ENCODE results near the gene NHERF1. TPM values are rescaled to one million over a fixed set of nuclear protein-coding genes. Genes with fewer than 3 reads are reported as not detected.

Gene NHERF1
- polyA plus RNA-seq, 1 donor (not counting 4 experiments of a cell fraction or from before 2014, with no cell fraction given), result 45.6 TPM

- Histone ChIP-seq H3K4me2 (ENCODE audit: control insufficient read depth, extremely low read depth, insufficient read depth, low read depth, low read length) (peak overlapping the region; percentile 95), H2AFZ (ENCODE audit: control insufficient read depth, low read length) (no peak overlapping the region), H3K79me2 (ENCODE audit: control insufficient read depth, insufficient read depth, low read length) (peaks cover 57% of the 10 kb centered on the region), H3K4me1 (ENCODE audit: control insufficient read depth, extremely low read depth, insufficient read depth, low read length) (peaks cover 15% of the 10 kb centered on the region), H3K27me3 (ENCODE audit: control insufficient read depth, extremely low read depth, insufficient read depth, low read length) (no peaks in the 10 kb centered on the region), H3K36me3 (ENCODE audit: control insufficient read depth in 2 of 2, extremely low read depth in 1 of 2, insufficient read depth in 2 of 2, low read length in 2 of 2) (no peaks in the 10 kb centered on the region), H3K9me3 (ENCODE audit: control insufficient read depth, low read depth, low read length) (no peaks in the 10 kb centered on the region), H4K20me1 (ENCODE audit: control insufficient read depth, extremely low read depth, insufficient read depth, low read length) (no peaks in the 10 kb centered on the region), H3K9me1 (ENCODE audit: control insufficient read depth, extremely low read depth, insufficient read depth, low read length) (peaks cover 5% of the 10 kb centered on the region), H3K4me3 (ENCODE audit: control insufficient read depth in 2 of 3, extremely low read depth in 1 of 3, insufficient read depth in 2 of 3, low read depth in 1 of 3, low read length in 3 of 3) (peak overlapping the region; percentile 81 to 93 (median 88)), H3K27ac (ENCODE audit: control insufficient read depth, insufficient read depth, low read length) (no peak overlapping the region), H3K9ac (ENCODE audit: control insufficient read depth, extremely low read depth, insufficient read depth, low read length) (peak overlapping the region; percentile 73)
- FAIRE-seq, result no peak
- dilution Hi-C loops (cut with MboI; ENCODE audit: extremely low pct_ligation_motif_present, low sequenced_read_pairs), result no loop called here
- TF ChIP-seq CTCF (optimal IDR thresholded peaks at IDR 0.05 in 1 of 3, IDR thresholded peaks at IDR 0.05 in 1 of 3, conservative IDR thresholded peaks at IDR 0.05 in 1 of 3; ENCODE audit: extremely low read depth in 1 of 3, insufficient read depth in 2 of 3, low read length in 3 of 3) (no peak), EZH2 (IDR thresholded peaks at IDR 0.05; ENCODE audit: low read length) (no peak)
- DNase-seq (ENCODE audit: low read depth, low spot score), result no peak
These were observed 2.1 kb downstream of the NHERF1 start for GRCh38 chr17:74750327-74751069.

- H3K36me3 ChIP-seq (ENCODE audit: control insufficient read depth in 2 of 2, extremely low read depth in 1 of 2, insufficient read depth in 2 of 2, low read length in 2 of 2), result no peaks in the 10 kb centered on the region
- H4K20me1 ChIP-seq (ENCODE audit: control insufficient read depth, extremely low read depth, insufficient read depth, low read length), result no peaks in the 10 kb centered on the region
- DNase-seq (ENCODE audit: low read depth, low spot score) (no peak), FAIRE-seq (no peak)
- peaks cover 19% of the 10 kb centered on the region for H3K4me1 ChIP-seq (ENCODE audit: control insufficient read depth, extremely low read depth, insufficient read depth, low read length)
- H3K79me2 ChIP-seq (ENCODE audit: control insufficient read depth, insufficient read depth, low read length), result peaks cover 64% of the 10 kb centered on the region
- H3K27me3 ChIP-seq (ENCODE audit: control insufficient read depth, extremely low read depth, insufficient read depth, low read length), result no peaks in the 10 kb centered on the region
- no peak overlapping the region for H3K4me3 ChIP-seq (ENCODE audit: control insufficient read depth in 2 of 3, extremely low read depth in 1 of 3, insufficient read depth in 2 of 3, low read depth in 1 of 3, low read length in 3 of 3)
- H3K4me2 ChIP-seq (ENCODE audit: control insufficient read depth, extremely low read depth, insufficient read depth, low read depth, low read length), result no peak overlapping the region
- H3K9me3 ChIP-seq (ENCODE audit: control insufficient read depth, low read depth, low read length), result no peaks in the 10 kb centered on the region
- no peak overlapping the region for H2AFZ ChIP-seq (ENCODE audit: control insufficient read depth, low read length)
- no peak for TF ChIP-seq CTCF (optimal IDR thresholded peaks at IDR 0.05 in 1 of 3, IDR thresholded peaks at IDR 0.05 in 1 of 3, conservative IDR thresholded peaks at IDR 0.05 in 1 of 3; ENCODE audit: extremely low read depth in 1 of 3, insufficient read depth in 2 of 3, low read length in 3 of 3)
- dilution Hi-C loops (cut with MboI; ENCODE audit: extremely low pct_ligation_motif_present, low sequenced_read_pairs), result no loop called here
- no peak overlapping the region for H3K27ac ChIP-seq (ENCODE audit: control insufficient read depth, insufficient read depth, low read length)
- no peak overlapping the region for H3K9ac ChIP-seq (ENCODE audit: control insufficient read depth, extremely low read depth, insufficient read depth, low read length)
- peaks cover 5% of the 10 kb centered on the region for H3K9me1 ChIP-seq (ENCODE audit: control insufficient read depth, extremely low read depth, insufficient read depth, low read length)
These were observed 4.0 kb downstream of the NHERF1 start for GRCh38 chr17:74752415-74752814.
